Chondrocyte (in vitro differentiated cells): Measurements from ENCODE around the gene KCNH2. TPM values are rescaled to one million over a fixed set of nuclear protein-coding genes. Genes with fewer than 3 reads are reported as not detected.

ENCODE experiments used
- DNase-seq: peaks from one replicate; pipeline ENCODE4 v3.0.0; 2021; ENCODE audit warnings: mixed read lengths, low spot score
- H3K27ac Mint-ChIP-seq: one replicate; pipeline ENCODE4 v1.8.0; 2021; ENCODE audit warnings: mild to moderate bottlenecking, moderate library complexity, mixed read lengths; ENCODE audit not compliant: unreplicated experiment
- H3K27me3 Mint-ChIP-seq: 2 replicates; pipeline ENCODE4 v1.8.0; 2021; ENCODE audit warnings: low read depth, mixed read lengths
- H3K36me3 Mint-ChIP-seq: 2 replicates; pipeline ENCODE4 v1.8.0; 2021; ENCODE audit warnings: low read depth, mixed read lengths
- H3K4me1 Mint-ChIP-seq: 2 replicates; pipeline ENCODE4 v1.8.0; 2021; ENCODE audit warnings: low read depth, mild to moderate bottlenecking, mixed read lengths
- H3K4me3 Mint-ChIP-seq: one replicate; pipeline ENCODE4 v1.8.0; 2021; ENCODE audit warnings: mild to moderate bottlenecking, moderate library complexity, mixed read lengths; ENCODE audit not compliant: unreplicated experiment
- H3K9me3 Mint-ChIP-seq: 2 replicates; pipeline ENCODE4 v1.8.0; 2021; ENCODE audit warnings: low read depth, mixed read lengths
- total RNA-seq: library from RNA; stranded (reverse); gene quantifications from 3 replicates; pipeline ENCODE4 v1.2.1, GENCODE V29; 2021
- TF ChIP-seq, protein P1 (sequence below): fragments of 200-600 bp; sonication (generic); IDR thresholded peaks from 2 replicates; pipeline ENCODE4 v1.5.0; 2021; ENCODE audit warnings: antibody characterized with exemption, mild to moderate bottlenecking, moderate library complexity

KCNH2 gene
- total RNA-seq, 1 donor from 2014 or later: 0.30 TPM

DNA sequence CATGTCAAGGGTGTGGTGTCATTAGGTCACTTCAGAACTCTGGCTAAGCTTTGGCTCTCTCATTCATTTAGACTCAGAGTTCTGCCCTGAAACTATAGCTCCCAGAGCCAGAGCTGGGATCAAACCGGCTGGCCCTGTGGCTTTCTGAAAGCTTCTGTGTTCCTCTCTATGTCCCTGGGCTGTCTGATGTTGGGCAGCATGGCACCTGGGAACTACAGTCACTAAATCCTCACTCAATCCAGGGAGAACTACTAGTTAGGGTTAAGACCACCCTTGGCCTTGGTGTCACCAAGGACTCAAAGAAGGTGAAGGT lies 32.9 kb upstream of the KCNH2 start:
- no peak for DNase-seq
- H3K27me3 Mint-ChIP-seq: peaks cover 18% of the 10 kb centered on the region
- H3K36me3 Mint-ChIP-seq: no peaks in the 10 kb centered on the region
- no peak overlapping the region for H3K27ac Mint-ChIP-seq
- TF ChIP-seq, protein P1, sequence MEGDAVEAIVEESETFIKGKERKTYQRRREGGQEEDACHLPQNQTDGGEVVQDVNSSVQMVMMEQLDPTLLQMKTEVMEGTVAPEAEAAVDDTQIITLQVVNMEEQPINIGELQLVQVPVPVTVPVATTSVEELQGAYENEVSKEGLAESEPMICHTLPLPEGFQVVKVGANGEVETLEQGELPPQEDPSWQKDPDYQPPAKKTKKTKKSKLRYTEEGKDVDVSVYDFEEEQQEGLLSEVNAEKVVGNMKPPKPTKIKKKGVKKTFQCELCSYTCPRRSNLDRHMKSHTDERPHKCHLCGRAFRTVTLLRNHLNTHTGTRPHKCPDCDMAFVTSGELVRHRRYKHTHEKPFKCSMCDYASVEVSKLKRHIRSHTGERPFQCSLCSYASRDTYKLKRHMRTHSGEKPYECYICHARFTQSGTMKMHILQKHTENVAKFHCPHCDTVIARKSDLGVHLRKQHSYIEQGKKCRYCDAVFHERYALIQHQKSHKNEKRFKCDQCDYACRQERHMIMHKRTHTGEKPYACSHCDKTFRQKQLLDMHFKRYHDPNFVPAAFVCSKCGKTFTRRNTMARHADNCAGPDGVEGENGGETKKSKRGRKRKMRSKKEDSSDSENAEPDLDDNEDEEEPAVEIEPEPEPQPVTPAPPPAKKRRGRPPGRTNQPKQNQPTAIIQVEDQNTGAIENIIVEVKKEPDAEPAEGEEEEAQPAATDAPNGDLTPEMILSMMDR: no peak
- H3K4me1 Mint-ChIP-seq: peaks cover 21% of the 10 kb centered on the region
- no peaks in the 10 kb centered on the region for H3K9me3 Mint-ChIP-seq
- no peak overlapping the region for H3K4me3 Mint-ChIP-seq

GRCh38 chr7:151010307-151011096 lies 32.4 kb upstream of the KCNH2 start:
- H3K27me3 Mint-ChIP-seq: peaks cover 18% of the 10 kb centered on the region
- H3K4me3 Mint-ChIP-seq: peak overlapping the region; percentile 33
- TF ChIP-seq, protein P1: no peak
- peaks cover 21% of the 10 kb centered on the region for H3K4me1 Mint-ChIP-seq
- no peak for DNase-seq
- H3K9me3 Mint-ChIP-seq: no peaks in the 10 kb centered on the region
- no peaks in the 10 kb centered on the region for H3K36me3 Mint-ChIP-seq
- H3K27ac Mint-ChIP-seq: no peak overlapping the region

- peaks cover 18% of the 10 kb centered on the region for H3K27me3 Mint-ChIP-seq
- no peaks in the 10 kb centered on the region for H3K36me3 Mint-ChIP-seq
- peaks cover 21% of the 10 kb centered on the region for H3K4me1 Mint-ChIP-seq
- H3K9me3 Mint-ChIP-seq: no peaks in the 10 kb centered on the region
- TF ChIP-seq, protein P1: no peak
- DNase-seq: no peak
- H3K27ac Mint-ChIP-seq: no peak overlapping the region
- H3K4me3 Mint-ChIP-seq: no peak overlapping the region
These were observed 31.9 kb upstream of the KCNH2 start for GRCh38 chr7:151010037-151010306.

- TF ChIP-seq, protein P1: no peak
- no peak overlapping the region for H3K4me3 Mint-ChIP-seq
- no peak overlapping the region for H3K27ac Mint-ChIP-seq
- H3K27me3 Mint-ChIP-seq: peaks cover 18% of the 10 kb centered on the region
- no peaks in the 10 kb centered on the region for H3K36me3 Mint-ChIP-seq
- no peak for DNase-seq
- no peaks in the 10 kb centered on the region for H3K9me3 Mint-ChIP-seq
- peaks cover 21% of the 10 kb centered on the region for H3K4me1 Mint-ChIP-seq
These were observed 31.4 kb upstream of the KCNH2 start for GRCh38 chr7:151009327-151010036.

DNA sequence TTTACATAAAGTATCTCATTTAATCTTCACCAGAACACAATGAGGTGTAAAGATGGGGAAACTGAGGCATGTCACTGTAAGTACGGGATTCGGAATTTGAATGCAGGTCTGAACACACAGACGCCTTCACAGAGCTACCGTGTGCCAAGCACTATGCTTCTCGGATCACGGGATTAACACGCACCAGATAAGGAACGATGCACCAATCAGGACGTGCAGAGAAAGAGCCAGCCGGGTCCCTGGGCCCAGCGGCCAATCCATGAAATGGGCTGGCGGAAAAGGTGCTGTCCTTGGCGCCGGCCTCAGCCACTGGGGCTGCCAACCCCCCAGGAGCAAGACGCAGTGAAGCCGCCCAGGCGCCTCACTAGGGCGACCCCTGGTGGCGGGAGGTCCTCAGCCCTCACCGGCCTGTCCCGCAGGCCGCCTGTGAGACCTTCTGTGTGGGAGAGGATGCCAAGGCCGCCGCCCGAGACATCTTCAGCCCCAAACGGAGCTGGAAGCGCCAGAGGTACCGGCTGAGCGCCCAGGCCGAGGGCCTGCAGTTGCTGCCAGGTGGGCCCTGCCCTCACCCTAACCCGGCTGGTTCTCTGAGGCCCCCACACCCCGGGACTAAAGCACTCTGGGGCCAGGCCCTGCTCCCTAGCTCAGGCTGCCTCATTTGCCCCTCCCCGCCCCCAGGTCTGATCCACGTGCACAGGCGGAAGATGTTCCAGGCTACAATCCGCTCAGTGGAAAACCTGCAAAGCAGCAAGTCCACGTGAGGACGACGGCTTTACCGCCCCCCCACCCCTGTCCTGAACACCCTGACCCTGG lies 30.6 kb upstream of the KCNH2 start:
- Mint-ChIP-seq H3K4me3 (no peak overlapping the region), H3K4me1 (peaks cover 21% of the 10 kb centered on the region), H3K9me3 (no peaks in the 10 kb centered on the region), H3K27me3 (peaks cover 19% of the 10 kb centered on the region), H3K36me3 (no peaks in the 10 kb centered on the region), H3K27ac (no peak overlapping the region)
- TF ChIP-seq, protein P1: peak; percentile 73
- no peak for DNase-seq
